Esophagus muscularis mucosa (tissue), 4 donors: ENCODE results near the gene TOM1L2.

Experiments
- CTCF ChIP-seq, 3 experiments: fragments of 200-600 bp in 2 of 3; fragments of 450-650 bp in 1 of 3; sonication (generic) in 2 of 3; IDR thresholded peaks; one replicate each; pipeline ENCODE4 v1.5.1; 2017 to 2019; ENCODE audit warnings: antibody characterized with exemption in 3 of 3, mild to moderate bottlenecking in 2 of 3, moderate library complexity in 1 of 3
- EP300 ChIP-seq: sonication (generic); formaldehyde crosslinking; IDR thresholded peaks from one replicate; pipeline ENCODE4 v1.6.1; 2017; ENCODE audit warnings: antibody characterized with exemption
- POLR2A ChIP-seq: fragments of 450-650 bp; IDR thresholded peaks from one replicate; pipeline ENCODE4 v1.6.1; 2017; ENCODE audit warnings: antibody characterized with exemption, moderate library complexity, mild to moderate bottlenecking, low read depth
- POLR2AphosphoS5 ChIP-seq, 2 donors: sonication (generic); formaldehyde crosslinking; IDR thresholded peaks; one replicate each; pipeline ENCODE4 v1.6.1; 2017; ENCODE audit warnings: antibody characterized with exemption in 2 of 2

- TF ChIP-seq CTCF (IDR thresholded peaks at IDR 0.05), result no peak
- TF ChIP-seq POLR2AphosphoS5 (IDR thresholded peaks at IDR 0.05), result no peak
- TF ChIP-seq POLR2A, result no peak
- no peak for TF ChIP-seq EP300
These were observed 166.6 kb downstream of the TOM1L2 start for GRCh38 chr17:17805575-17805974.
